ENCODE measurements around the gene INSC.

DNA sequence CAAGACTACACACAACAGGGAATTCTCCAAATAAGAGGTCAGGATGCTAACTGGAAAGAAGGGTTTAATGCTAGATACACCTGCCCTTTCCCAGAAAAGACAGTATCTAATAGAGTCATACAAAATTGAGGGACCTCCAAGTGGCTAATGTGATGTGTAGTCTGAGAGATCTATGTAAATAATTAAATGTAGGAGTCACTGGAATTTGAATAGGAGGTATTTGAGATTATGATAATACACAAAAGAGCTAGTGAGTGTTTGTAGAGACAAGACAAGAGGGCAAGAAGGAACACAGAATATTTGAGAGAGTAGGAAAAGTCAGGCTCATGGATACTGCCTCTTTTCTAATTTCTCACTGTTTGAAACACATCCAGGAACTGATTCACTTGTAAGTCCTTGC, 15.5 kb upstream of the INSC start:
- TF ChIP-seq CTCF (conservative IDR thresholded peaks at IDR 0.05; ENCODE audit: low read depth, low read length) (no peak), EZH2phosphoT487 (IDR thresholded peaks at IDR 0.05; ENCODE audit: borderline replicate concordance, low read length) (no peak), EZH2 (IDR thresholded peaks at IDR 0.05; ENCODE audit: low read length, unreplicated experiment) (no peak)
